GM21576 (cell line): Measurements from ENCODE around the gene PLTP.
"Not testable (repeated sequence)": the region's sequence is repeated elsewhere in the genome, so short reads cannot be mapped to it uniquely, and the experiment has no call there.

Experiments used
- ATAC-seq: cut with Tn5 transposase; IDR thresholded peaks from one replicate; pipeline ENCODE4 v1.9.1; 2021; ENCODE audit warnings: mild to moderate bottlenecking, moderate library complexity; ENCODE audit not compliant: unreplicated experiment

The PLTP gene, protein sequence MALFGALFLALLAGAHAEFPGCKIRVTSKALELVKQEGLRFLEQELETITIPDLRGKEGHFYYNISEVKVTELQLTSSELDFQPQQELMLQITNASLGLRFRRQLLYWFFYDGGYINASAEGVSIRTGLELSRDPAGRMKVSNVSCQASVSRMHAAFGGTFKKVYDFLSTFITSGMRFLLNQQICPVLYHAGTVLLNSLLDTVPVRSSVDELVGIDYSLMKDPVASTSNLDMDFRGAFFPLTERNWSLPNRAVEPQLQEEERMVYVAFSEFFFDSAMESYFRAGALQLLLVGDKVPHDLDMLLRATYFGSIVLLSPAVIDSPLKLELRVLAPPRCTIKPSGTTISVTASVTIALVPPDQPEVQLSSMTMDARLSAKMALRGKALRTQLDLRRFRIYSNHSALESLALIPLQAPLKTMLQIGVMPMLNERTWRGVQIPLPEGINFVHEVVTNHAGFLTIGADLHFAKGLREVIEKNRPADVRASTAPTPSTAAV

DNA sequence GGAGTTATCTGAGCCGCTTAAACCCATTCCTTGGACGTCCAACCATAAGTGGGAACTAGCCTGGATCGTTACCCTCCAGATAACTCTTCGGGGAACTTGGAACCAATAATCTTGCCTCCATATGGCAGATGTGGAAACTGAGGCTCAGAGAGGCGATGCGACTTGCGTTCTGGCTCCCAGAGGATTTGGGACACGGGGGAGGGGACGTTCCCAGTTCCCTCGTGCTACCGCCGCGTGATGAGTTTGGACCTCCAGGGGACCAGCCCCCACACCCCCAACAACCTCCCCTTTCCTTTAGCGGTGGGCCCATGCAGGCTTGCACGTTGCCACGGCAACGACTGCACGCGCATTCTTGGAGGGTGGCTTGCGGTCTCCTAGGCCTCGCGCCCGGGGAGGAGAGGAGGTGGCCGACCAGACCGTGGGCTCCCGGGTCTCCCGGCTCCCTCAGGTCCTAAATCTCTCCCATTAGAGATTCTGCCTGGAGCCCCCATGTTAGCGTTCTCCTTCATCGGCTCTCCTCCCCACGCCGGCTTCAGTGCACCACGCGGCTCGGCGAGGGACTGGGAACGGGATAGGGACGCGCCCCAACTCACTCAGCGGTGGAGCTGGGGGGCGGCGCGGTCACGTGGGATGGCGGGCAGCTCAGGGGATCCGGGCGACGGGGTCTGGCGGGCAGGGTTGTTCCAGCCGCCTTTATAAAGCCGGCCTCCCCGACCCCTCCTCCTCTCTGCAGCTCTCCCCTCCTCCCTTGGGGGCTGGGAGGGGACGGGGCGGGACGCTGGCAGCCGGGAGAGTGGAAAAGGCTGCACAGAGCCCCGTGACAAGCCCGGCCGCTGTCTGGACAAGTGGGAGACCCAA, at the start of gene PLTP:
Gene PLTP (minus strand): TSS at position 670 of the 858 bp plus-strand sequence. CDS start 703 bp downstream, outside the sequence.
- ATAC-seq = no peak

DNA sequence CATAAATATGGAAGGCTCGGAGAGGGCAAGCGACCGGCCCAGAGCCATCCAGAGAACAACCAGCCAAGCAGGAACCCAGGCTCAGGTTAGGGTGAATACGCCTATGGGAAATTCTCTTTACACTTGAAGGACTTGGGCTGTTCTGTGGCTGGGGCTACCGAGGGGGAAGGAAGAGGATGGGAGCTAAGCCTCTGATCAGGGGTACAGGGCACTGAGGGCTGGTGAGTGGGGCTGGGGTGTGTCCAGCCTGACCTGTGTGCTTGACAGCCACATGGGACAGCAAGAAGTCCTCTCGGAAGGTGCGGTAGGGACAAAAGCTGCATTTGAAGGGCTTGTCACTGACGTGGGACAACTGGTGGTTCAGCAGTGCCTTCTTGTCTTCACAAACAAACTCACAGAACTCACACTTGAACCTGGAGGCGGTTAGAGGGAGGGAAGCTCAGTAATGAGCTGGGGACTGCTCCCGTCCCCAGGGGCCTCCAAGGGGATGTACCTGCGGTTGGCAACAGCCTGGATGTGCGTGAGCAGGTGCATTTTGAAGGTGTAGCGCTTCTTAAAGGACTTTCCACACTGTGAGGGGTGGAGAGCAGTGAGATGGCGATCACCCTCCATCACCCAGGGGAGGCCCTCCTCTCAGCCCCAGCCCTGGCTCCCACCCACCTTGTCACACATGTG, 48.1 kb upstream of the PLTP start:
- no peak for ATAC-seq

DNA sequence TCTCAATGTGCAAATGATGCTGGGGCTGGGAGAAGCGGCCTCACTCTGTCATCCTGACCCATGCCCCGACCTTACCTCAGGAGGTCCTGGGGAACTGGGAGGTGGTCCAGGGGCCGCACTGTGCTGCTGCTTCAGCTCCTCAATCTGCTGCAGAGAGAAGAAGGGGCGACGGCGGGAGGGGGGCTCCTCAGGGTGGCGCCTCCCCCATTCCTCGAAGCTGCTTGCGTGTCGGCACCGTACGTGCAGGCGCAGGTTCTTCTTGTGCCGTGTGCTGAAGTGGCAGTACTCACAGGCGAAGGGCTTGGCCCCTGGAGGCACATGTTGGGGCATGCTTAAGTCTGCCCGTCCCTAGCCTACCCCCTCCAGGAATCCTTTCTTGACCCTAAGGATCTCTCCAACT, 47.2 kb upstream of the PLTP start:
- no peak for ATAC-seq

DNA sequence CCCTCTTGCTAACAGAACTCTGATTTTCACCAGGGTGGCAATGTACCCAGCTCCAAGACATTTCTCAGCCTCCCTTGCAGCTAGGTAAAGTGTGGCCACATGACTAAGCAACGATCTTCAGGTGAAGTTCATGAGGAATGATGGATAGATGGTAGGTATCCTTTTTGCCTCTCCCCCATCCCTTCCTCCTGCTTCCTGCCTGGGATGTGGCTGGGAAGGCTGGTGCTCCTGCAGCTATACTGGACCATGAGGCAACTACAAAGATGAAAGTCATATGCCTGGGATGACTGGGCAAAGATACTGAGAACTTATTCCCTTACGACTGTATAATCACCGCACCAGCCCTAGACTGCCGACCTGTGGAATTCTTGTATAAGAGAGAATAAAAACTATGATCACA, 46.6 kb upstream of the PLTP start:
- no peak for ATAC-seq

DNA sequence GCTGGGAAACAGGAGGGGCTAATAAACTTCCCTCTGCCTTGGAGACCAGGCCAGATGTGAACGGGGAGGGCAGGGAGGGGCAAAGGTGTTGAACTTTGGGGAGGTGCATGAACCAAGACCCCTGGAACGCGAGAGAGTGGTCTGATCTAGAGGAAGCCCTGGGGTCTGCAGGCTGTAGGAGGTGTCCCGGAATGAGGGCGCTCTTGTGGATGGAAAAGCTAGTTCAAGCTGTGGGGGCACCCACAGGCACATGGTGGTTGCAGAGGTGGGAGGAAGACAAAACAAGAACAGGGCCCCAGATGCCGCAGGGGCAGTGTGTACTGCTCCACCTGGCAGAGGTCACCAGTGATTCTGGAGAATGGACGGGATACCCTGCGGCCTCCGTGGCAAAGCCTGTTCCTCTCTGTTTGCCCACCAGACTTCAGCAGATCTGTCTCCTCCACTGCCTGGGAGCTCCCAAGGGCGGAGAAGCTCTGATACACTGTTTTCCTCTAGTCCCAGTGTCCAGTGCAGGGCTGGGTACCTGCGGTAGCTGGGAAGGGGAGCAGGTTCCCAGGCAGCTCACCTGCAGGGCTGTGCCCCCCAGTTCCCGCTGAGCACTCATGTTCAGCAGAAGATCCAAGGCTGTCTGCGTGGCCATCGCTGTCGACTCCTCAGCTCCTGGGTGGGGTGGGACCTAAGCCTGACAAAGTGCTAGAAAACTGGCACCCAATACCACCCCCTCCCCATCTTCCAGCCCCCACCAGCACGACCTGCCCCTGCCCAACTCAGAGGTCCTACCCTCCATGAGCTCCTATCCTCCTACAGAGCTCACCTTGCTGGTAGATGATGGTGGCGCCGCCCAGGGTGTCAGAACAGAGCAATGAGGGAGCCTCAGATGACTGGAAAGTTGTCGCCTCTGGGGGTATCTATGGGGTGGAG, 45.3 kb upstream of the PLTP start:
- ATAC-seq = no peak

DNA sequence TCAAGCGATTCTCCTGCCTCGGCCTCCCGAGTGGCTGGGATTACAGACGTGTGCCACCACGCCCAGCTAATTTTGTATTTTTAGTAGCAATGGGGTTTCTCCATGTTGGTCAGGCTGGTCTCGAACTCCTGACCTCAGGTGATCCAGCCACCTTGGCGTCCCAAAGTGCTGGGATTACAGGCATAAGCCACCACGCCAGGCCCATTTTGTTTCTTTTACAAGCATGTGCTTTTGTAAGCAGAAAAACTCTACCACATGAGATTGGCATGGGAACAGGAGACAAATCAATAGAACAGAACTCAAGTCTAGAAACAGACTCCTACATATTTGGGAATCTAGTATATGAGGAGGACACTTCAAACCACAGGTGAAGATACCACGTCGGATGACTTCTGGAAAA, 44.4 kb upstream of the PLTP start:
- ATAC-seq = not testable (repeated sequence)

DNA sequence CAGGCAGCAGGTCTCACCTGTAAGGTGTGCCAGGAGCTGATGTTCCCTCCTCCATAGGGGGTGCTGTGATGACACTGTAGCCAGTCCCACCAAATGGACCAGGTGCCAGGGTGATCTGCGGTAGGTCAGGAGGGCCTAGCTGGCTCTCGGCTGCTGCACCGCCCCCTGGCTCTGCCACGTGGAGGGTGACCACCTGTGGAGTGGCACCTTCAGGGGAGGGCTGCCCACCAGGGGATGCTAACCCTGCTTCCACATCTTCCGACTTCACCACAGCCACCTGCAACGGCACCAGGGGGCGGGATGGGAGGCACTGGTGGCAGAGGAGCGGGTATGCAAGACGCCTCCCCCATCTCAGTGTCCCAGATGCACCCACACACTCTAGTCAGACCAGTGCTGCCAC, 41.7 kb upstream of the PLTP start:
- no peak for ATAC-seq

DNA sequence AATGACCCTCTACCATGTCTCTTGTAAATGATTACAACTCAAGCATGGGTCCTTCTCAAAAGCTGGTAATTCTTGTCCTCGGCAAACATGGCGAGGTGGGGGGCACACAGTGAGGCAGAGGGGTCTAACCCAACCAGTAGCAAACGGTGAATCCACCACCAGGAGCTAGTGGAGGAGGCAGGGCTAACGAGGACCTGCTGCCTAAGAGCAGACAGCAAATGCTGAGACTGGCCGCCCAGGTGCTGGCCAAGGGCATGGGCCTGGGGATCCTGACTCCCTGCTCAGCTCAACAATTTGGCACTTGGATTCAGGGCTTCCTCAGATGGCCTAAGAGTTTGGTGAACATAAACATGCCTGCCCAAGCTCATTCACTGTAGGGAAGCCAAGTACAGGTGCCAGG, 40.9 kb upstream of the PLTP start:
- ATAC-seq = no peak

DNA sequence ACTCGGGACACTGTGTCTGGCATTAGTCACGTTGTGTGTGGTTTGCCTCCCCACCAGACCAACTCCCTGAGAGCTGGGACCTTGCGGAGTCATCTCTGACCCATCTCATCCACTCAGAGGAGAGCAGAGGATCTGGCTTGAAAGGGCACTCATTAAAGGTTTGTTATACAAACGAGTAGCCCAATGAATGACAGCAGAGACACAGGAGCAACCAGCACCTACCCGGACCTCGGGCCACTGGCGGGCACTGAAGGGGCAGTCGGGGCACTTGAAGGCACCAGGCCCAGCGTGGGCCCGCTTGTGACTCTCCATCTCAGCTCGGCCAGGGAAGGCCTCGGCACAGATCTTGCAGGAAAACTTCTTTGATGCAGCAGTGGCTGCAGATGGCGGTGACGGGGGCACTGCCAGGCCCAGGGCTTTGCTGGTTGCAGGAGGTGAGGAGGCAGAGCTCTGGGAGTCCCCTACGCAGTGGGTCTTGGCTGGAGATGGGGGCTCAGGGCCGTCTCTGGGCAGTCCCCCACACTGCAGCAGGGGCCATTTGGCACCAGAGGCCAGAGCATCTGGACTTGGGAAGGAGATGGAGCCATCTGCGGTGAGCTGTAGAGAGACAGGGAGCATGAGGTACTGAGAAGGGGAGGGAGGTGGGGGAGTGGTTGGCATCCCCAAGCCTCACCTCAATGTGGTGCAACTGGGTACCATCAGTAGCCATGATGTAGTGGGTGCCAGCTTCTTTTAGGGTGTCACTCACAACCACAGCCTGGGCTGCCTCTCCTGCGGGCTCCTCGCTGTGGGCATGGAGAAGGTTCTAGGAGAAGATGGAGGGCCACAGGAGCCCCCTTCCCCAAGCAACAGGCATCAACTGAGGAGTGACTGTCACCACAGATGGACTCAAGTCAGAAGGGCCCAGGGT, 40.2 kb upstream of the PLTP start:
- ATAC-seq = no peak

DNA sequence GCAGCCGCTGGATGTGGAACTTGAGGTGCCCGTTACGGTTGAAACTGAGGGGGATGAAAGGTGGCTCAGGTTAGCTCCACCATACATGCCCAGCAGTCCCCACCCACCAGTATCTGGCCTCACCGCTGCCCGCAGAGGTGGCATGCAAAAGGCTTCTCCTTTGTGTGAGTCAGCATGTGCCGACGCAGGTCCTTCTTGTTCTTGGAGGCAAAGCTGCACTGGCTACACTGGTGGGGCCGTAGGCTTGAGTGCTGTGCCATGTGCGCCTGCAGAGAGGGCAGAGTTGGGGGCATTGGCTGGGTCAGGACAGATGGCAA, 38.3 kb upstream of the PLTP start:
- ATAC-seq = no peak

DNA sequence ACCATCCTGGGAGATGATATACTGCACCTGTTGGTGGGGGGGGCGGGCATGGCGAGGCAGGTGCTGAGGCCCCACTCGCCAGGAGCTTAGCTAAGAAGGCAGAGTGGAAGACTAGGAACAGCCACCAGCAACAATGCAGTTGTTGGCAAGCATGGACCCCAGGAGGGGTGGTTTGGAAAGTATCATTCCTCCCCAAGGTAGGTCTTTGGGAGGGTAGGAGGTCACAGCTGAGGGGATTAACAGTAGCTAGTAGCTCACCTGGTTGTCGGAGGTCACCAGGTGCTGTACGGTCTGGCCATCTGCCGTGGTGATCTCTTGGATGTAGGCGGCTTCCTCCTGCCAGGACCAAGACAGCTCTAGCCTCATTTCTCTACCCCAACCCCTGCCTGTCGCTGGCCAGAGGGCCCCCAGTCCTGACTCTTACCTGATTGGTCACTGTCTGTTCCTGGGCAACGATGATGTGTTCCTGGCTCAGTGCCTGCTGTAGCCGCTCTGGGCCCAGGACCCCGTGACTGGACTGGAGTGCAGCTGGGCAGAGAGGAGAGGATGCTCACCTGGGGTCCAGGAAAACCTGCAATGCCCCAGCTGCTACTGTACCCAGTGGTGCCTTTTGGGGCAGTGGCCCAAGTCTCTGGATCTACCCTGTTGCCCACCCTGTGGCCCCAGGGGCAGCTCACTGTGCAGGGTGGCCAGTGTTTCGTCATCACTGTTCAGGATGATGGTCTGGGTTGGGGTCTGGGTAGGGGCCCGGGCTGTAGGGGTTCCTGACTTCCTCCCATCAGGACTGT, 37.8 kb upstream of the PLTP start:
- no peak for ATAC-seq

DNA sequence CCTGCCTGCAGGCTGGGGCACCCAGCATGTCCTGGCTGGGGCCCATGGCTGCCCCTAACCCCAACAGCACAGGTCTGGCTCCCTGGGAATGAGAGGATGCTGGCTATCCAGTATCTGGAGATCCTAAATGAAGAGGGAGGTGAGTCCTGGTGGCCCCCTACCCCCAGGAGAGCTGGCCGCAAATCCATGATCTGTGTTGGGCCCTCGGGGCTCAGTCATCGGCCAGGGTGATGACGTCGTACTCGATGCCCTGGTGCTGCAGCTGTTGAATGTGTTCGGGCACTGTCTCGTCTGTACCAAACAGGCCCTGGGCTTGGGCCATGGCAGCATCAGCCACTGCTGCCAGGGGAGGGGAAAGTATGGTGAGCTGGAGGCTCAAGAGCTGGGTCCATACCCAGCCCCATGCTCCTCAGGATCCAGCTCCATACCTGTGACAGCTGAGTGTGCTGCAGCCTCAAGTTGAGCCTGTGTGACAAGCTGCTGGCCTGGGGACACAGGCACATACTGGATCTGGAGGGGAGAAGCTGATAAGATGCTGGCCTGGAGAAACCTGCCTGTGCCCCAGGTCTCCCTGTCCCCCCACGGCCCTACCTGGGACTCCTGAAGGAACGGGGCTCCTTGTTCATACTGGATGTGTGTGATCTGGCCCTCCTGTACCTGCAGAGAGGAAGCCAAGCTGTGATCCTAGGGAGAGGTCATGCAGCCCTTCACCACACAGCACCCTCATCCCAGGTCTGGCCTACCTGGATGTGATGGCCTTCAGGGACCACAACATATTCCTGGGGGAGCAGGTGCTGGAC, 37.0 kb upstream of the PLTP start:
- no peak for ATAC-seq

DNA sequence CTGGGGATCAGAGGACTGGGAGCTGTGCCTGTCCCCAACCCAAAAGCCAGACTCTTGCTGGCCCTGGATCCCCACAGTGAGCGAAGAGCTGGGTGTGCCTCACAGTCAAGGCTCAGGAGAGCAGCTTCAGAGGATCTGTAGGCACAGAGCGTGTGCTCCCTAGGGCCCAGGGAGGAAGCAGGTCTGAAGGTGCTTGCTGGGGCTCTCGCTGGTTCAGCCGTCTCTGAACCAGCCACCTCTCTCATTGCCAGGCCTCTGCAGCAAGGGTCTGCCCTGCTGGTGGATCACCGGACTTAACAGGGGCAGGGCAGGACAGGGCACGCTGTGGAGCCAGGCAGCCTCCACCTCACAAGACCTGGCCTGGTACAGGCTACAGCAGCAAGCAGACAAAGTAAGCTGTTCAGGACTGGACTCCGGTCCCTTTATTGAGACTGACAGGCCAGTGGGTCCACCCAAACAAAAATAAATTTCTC, 36.3 kb upstream of the PLTP start:
- no peak for ATAC-seq

DNA sequence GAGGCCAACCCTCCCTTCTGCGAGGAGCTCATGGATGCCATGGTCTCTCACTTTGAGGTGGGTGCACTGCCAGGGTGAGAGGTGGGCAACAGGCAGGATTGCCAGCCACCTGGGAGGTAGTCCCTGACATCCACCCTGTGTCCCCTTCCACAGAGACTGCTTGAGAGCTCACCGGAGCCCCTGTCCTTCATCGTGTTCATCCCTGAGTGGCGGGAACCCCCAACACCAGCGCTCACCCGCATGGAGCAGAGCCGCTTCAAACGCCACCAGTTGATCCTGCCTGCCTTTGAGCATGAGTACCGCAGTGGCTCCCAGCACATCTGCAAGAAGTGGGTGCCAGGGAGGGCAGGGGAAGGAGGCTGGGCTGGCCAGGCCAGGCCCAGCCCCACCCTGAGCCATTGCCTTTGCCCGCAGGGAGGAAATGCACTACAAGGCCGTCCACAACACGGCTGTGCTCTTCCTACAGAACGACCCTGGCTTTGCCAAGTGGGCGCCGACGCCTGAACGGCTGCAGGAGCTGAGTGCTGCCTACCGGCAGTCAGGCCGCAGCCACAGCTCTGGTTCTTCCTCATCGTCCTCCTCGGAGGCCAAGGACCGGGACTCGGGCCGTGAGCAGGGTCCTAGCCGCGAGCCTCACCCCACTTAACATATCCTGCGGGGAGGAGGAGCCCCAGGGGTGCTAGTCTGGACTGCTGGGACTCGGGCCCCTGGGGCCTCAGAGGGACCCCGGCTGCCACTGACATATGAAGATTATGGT, 35.3 kb upstream of the PLTP start:
- no peak for ATAC-seq

DNA sequence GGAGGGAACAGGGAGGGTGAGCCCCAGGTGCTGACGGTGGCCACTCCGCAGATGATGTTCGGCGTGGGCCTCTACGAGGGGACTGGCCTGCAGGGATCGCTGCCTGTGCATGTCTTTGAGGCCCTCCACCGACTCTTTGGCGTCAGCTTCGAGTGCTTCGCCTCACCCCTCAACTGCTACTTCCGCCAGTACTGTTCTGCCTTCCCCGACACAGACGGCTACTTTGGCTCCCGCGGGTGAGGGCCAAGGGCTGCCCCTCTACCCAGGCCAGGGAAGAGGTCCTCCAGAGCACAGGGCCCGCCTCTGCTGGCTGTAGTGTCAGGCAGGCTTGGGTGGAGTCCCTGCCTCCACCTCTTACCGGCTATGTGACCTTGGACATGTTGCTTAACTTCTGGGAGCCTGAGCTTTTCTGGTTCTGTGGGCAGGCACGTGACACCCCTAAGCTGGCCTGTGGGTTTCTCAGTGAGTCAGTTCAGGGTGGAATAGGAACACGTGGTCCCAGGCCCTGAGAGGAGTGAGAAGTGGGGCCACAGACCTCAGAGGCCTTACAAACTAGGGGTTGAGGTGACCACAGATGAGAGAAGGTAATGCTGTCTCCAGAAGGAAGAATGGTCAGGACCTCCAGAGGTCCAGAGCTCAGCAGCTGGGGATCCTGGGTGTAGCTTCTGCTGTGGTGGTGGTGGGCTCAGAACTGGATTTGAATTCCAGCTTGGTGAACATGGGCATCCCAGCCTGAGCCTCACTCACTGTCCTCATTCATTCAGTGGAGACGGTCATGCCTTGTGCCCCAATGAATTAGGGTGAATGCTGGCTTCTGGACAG, 34.4 kb upstream of the PLTP start:
- ATAC-seq = no peak

DNA sequence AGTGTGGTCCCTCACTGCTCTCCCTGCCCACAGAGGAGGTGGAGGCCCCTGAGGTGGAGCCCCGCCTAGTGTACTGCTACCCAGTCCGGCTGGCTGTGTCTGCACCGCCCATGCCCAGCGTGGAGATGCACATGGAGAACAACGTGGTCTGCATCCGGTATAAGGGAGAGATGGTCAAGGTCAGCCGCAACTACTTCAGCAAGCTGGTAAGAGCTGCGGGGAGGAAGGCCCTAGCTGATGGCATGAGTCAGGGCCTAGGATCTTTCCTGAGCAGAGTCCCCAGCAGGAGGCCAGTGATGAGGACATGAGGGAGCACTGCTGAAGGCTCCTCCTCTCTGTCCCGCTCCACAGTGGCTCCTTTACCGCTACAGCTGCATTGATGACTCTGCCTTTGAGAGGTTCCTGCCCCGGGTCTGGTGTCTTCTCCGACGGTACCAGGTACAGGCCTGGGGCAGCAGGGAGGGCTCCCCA, 33.8 kb upstream of the PLTP start:
- no peak for ATAC-seq
